Amniotic epithelial cell (primary cell): ENCODE results near the gene TMEM139.

Experiments
- DNase-seq: peaks from one replicate; pipeline ENCODE4 v3.0.0-alpha.2; 2010; ENCODE audit warnings: low read depth

The TMEM139 gene

DNA sequence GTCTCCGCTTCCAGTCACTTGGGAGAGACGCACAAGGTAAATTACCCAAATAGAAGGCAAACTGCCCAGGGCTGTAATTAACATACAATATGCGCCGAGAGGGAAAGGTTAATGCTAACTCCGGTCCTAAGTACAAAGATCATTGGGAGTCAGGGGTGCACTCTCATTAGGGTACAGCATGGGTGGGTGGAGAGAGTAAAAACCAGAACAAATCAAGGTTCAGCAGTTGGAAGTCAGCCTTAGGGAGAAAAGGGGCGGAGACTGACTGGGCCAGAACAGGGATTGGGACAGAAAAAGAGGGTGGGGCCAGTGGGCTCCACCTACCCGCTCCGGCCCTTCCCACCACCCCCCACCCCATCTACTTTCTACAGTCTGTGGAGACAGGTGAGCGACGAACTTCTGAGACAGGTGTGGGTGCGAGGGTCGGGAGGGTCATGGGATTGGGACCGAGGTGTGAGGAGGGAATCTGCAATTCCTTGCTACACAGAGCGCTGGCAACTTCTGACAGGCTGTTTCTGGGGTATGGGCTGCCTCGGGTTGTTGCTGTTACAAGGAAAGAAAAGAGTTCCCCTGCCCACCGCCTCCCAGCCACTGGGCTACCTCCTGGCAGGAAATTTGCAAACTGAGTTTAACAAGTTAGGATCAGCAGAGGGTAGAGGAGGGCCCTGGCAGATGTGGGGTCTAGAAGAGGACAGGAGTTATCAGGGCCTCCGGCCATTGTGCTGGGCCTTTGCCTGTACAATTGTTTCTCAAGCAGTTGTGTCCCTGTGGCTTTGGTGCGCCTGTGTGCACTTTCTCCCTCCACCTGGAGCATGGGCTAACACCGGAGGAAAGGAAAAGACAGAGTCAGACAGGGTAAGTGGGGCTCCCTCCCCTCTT lies at the start of gene TMEM139:
TSS of gene TMEM139 (plus strand) at position 368 of the 879 bp plus-strand sequence. CDS start 1,000 bp downstream, outside the sequence.
- no peak for DNase-seq

DNA sequence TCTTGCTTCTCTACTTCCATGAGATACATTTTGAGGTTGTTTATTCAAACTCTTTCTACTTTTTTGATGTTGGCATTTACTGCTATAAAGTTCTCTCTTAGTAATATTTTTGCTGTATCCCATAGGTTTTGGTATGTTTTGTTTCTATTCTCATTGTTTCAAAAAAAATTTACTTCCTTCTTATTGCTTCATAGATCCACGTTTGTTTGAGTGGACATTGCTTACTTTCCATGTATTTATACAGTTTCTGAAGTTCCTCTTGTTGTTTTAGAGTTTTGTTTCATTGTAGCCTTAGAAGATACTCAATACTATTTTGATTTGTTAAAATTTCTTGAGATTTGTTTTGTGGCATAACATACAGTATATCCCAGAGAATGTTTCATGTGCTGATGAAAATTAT lies 49.2 kb upstream of the TMEM139 start:
- DNase-seq, result no peak

GRCh38 chr7:143236408-143236990 lies 48.3 kb upstream of the TMEM139 start:
- DNase-seq, result no peak

GRCh38 chr7:143237366-143237765 lies 47.4 kb upstream of the TMEM139 start:
- DNase-seq, result no peak

DNA sequence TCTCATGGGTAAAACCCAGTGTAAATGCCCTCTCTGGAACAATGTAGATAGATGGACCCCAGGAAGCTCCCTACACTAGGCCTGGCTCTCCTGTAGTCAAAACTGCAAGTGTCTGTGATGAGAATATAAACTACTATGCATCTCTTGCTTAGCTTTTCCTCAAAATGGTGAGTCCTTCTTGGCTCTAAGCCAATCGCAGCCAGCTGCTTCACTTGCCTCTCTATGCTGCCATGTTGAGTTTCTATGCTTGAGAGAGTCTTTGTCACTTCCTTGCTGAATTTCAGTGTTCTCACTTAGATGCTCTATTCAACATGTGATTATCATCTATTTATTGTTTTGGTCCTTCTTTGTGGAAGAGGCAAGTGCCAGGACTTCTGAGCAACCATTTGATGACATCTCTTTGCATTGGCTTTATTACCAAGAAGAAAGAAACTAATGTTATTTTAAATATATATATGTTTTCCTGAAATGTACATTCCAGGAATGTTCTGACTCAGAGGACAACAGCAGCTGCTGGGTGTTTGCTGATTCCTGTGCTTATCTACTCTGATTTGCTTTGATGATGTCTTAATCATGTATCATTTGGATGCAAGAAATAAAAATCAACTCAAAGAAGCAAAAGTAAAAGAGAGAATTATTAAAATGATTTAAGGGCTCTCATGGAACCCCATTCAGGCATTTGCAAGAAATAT lies 46.3 kb upstream of the TMEM139 start:
- DNase-seq, result no peak

DNA sequence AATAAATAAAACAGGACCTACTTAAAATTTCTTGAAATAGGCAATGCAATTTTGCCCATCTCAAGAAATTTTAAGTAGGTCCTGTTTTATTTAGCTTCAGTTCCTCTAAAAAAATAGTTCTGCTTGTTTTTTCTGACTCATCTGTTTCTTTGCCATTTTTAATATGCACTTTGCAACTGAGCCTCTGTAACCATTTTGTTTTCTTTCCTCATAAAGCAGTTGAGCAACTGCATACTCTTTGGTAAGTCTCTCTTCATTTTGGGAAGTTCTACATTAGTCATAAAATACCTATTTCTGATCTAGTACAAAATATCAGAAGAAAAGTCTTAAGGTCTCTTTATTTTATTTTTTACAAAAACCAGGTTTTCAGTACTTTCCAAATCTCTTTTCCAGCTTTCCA lies 44.9 kb upstream of the TMEM139 start:
- peak; percentile 63 for DNase-seq

- peak; percentile 76 for DNase-seq
Observed at GRCh38 chr7:143240291-143241168, 44.2 kb upstream of the TMEM139 start.

GRCh38 chr7:143242306-143242705 lies 42.5 kb upstream of the TMEM139 start:
- no peak for DNase-seq

DNA sequence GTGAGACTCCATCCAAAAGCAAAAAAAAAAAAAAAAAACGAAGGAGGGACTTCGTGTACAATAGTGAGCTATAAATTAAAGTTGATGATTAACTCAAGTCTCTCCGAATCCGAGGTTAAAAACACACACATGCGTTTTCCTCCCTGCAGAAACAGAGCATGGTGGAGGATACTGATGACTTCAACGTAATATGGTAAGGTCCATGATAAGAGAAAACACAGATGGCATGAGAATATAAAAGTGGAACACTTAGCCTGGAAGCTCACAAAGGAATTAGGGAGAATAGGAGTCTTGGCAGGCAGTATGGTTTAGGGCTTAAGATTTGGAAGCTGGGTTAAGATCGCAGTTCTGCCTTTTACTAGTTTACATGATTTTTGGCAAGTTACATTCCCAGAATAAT lies 41.6 kb upstream of the TMEM139 start:
- no peak for DNase-seq

- DNase-seq, result no peak
Observed at GRCh38 chr7:143243614-143244013, 41.1 kb upstream of the TMEM139 start.

- DNase-seq, result no peak
Observed at GRCh38 chr7:143244321-143244720, 40.4 kb upstream of the TMEM139 start.

- peak; percentile 48 for DNase-seq
Observed at GRCh38 chr7:143245123-143245522, 39.6 kb upstream of the TMEM139 start.

DNA sequence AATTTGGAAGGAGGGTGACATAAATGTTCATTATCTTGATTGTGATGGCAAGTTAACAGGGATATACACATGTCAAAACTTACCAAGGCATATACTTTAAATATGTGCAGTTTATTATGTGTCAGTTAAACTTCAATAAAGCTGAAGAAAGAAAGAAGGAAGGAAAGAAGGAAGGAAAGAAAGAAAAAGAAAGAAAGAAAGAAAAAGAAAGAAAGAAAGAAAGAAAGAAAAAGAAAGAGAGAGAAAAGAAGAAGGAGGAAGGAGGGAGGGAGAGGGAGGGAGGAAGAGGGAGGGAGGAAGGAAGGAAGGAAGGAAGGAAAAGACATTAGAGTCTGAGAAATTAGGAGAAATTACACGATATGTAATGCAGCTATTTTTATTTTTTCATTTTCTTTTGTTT lies 37.4 kb upstream of the TMEM139 start:
- DNase-seq, result no peak

DNA sequence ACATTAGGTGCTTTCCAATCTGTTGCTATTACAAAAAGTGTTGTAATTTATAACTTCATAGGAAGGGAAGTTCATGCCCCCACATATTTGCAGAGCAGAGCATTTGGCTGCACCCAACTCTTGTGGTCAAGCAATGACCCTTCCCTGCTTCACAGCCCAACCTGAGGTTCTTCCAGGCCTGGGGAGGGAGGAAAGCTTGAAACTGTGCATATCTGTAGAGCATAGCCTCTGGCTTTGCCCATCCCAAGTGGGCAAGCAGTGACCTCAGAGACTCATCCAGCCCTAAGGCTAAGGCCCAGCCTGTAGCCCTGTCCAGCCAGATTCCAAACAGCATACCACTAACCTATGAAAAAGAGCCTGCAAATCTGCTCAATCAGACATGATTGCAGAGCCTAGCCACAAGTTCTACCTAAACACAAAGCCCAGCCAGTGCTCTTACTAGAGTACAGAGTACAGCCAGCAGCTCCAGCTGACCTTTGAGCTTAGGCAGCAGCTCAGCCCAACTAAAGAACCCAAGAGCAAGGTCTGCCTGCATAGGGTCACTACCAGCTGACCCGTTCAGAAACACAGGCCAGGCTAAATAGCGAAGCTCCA lies 35.9 kb upstream of the TMEM139 start:
- no peak for DNase-seq

GRCh38 chr7:143250199-143250598 lies 34.6 kb upstream of the TMEM139 start:
- DNase-seq, result no peak

DNA sequence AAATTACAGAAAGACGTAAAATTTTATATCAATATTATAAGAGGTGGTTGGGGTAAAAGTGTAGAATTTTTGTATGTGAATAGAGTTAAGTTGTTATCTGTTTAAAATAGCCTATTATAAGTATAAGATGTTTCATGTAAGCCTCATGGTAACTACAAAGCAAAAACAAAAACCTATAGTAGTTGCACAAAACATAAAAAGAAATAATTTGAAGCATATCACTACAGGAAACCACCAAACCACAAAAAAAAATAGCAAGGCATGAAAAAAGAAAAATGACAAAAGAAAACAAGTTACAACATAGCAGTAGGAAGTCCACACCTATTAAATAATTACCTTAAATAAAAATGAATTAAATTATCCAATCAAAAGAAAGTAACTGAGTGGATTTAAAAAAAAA lies 33.9 kb upstream of the TMEM139 start:
- DNase-seq, result no peak

DNA sequence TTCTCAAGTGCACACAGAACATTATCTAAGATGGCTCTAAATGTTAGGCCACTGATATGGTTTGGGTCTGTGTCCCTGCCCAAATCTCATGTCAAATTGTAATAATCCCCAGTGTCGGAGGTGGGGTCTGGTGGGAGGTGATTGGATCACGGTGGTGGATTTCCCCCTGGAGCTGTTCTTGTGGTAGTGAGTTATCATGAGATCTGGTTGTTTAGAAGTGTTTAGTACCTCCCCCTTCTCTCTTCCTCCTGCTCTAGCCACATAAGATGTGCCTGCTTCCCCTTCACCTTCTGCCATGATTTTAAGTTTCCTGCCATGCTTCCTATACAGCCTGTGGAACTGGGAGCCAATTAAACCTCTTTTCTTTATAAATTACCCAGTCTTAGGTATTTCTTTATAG lies 32.8 kb upstream of the TMEM139 start:
- no peak for DNase-seq

- peak; percentile 81 for DNase-seq
Observed at GRCh38 chr7:143255564-143255963, 29.2 kb upstream of the TMEM139 start.

- DNase-seq, result no peak
Observed at GRCh38 chr7:143256325-143256724, 28.4 kb upstream of the TMEM139 start.

DNA sequence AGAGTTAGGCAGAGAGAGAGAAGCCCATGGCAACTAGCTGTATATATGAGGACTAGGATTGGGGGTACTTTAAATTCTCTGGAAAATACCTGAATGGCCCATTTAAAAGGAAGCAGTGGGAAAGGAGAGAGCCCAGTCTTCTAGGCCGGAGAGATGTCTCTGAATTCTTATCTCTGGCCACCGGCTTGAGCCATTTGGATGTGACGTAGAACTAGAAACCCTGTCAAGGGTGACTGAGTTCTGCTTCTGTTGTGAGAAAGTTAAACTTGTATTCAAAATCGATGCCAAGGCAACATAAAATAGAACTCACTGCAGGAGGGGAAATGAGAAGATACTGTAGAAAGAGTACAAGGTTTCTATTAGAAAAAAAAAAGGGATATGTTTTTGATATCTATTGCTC lies 27.8 kb upstream of the TMEM139 start:
- no peak for DNase-seq

DNA sequence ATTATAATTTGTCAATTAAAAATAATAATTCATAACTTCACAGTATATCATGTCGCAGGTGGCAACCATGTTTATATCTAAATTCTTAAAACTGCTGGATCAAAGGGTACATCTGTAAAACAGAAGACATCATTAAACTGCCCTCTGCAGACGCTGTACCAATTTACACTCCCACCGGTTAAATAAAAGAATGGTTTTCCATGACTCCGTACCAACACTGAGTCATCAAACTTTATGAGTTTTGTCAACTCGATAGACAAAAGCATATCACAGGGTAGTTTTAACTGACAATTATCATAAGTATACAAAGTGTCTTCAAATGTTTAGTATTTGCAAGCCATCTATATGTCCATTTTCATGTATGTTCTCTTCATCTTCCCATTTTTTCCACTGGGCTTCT lies 27.3 kb upstream of the TMEM139 start:
- DNase-seq, result no peak

GRCh38 chr7:143258831-143259230 lies 25.9 kb upstream of the TMEM139 start:
- DNase-seq, result peak; percentile 37
